ENCODE results near the gene C8A.

Gene C8A

DNA sequence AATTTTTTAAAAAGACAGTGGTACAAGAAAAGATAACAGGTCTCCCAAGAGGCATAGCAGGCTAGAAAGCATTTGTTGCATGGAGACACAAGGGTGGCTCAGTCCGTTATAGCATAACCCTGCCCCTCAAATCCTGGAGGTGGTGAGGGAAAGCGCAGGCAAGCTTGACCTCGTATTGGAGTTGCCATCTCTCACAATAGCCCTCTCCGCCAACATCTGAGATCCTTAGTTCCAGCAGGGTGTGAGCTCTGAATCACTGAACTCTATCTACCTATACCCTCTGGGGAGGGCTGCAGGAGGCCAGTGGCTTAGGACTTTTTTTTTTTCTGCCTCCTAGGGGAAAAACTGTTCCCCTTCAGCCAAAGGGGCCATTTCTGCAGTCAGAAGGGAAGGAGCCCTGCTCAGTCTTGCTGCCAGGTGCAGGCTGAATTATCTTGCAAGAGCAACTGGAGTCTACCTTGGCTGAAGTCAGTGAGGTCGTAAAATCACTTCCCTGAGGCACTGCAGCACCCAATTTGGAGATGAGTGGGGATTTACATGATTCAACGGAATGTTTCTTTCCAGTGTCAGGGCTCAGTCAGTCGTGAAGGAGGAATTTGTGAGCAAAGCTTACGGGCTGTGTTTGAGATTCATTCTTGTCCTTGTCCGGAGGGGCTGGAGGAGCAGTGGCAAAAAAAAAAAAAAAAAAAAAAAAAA is 17.2 kb upstream of the C8A start:
- DNase-seq (ENCODE audit: low read depth, low spot score) = peak; percentile 50

DNA sequence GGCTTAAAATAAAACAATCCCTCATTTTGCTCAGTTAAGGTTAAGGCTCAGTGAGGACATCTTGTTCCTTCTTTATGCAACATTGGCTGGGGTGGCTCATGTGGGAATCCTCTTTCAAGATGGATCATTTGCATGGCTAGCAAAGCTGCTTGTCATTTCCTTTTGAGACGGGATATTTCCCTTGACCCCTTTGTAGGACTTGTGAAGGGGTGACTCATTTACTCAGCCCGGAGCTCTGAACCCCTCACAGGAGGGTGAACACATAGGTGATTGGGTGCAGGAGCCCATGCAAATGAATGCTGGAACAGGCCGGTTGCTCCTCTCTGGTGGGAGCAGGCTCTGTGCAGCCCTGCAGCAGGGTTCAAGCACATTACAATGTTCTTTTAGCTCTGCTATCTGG is 15.8 kb upstream of the C8A start:
- no peak for DNase-seq (ENCODE audit: low read depth, low spot score)

GRCh38 chr1:56843544-56843943 is 11.1 kb upstream of the C8A start:
- no peak for DNase-seq (ENCODE audit: low read depth, low spot score)

DNA sequence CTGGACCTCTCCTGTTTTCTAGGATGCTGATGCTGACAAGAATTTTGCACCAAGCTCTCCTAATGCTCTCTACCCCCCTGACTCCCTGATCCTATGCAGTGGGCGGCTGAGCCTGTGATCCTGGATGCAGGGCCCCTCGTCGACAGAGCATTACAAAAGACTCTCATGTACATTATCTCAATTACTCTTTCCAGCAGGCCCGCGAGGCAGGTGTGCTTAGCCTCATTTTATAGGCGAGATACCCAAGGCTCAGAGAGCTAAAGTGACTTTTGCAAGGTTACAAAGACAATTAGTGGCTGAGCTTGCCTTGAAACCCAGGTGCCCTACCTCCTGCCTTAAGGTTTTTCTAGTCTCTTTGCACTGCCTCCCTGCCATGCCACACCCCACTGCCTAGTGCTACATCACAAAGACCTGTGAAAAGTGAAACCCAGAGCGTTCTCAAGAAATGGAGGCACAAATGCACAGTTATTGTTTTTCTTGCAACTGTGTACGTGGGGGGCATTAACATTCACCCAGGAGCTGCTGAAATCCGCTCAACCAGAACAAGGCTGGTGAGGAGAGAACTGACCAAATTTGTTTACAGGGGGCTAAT is 10.0 kb upstream of the C8A start:
- no peak for DNase-seq (ENCODE audit: low read depth, low spot score)

DNA sequence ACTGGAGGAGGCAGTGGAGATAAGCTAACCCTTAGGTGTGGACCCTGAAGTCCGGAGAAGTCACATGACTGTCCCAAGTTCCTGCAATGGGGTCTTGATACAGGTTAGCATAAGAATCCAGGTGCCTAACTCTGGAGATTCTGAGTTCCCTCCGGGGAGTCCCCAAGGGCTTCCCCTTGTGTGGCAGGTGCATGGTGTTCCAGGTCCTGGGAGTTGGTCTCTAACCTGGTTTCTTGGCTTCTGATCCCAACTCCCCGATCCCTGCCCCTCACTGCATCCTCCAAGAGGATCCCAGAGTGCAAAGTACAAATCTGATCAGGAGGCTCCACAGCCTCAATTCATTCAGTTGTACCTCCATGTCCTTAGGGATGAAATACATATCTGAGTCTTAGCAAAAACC is 9.3 kb upstream of the C8A start:
- no peak for DNase-seq (ENCODE audit: low read depth, low spot score)

GRCh38 chr1:56849750-56850149 is 4.8 kb upstream of the C8A start:
- DNase-seq (ENCODE audit: low read depth, low spot score) = peak; percentile 9

GRCh38 chr1:56850411-56850810 is 4.2 kb upstream of the C8A start:
- no peak for DNase-seq (ENCODE audit: low read depth, low spot score)

DNA sequence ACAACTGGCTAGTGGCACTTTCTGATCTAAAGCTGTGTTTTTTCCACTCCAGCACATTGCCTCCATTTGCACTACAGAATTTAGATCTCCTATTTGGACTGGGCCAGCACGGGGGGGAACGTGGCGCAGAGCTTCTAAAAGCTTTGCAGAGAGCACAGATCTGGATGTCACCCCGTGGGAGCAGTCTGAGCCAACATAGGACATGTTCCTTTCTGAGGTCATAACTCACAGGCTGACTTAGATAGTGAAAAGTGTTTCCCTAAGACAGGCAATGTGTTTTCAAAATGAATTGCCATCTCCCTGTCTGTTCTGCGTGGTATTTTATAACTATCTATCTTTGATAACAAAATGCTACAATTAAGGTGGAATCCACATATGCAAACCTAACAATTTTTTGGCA is 3.7 kb upstream of the C8A start:
- DNase-seq (ENCODE audit: low read depth, low spot score) = no peak

- DNase-seq (ENCODE audit: low read depth, low spot score) = no peak
Observed at GRCh38 chr1:56852476-56852875, 2.1 kb upstream of the C8A start.

DNA sequence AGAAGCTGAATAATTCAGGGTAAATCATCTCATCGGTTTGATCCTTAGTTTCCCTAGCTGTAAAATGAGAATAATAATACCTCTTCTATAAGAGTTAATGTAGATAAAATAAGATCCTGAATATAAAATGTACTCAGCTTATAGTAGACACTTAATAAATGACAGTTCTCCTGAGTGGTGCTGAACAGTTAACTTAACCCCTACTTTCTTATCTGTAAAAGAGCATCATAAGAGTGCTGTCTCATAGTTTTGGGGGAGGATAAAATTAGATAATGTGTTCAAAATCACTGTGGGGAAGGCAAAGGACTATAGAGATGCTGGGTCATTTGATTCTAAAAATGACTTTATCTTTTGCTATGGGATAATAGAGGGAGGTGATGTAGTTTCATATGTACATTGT is 593 bp downstream of the C8A start:
- no peak for DNase-seq (ENCODE audit: low read depth, low spot score)

DNA sequence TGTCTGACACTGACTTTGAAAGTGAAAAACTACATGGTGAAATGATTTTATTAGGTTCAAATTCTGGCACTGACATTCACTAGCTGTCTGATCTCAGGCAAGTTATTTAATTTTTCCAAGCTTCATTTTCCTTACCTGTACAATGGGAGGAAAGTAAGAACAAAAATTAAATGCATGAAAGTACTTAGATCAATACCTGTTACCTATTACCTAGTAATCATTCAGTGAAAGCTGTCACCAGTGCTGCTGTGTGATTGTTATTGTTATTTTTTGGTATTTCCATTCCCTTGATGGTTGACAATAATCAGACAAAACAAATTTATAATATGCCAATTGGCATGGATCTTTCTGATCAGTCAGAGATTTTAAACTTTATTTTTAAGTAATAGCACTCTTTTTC is 1.6 kb downstream of the C8A start:
- DNase-seq (ENCODE audit: low read depth, low spot score) = no peak

DNA sequence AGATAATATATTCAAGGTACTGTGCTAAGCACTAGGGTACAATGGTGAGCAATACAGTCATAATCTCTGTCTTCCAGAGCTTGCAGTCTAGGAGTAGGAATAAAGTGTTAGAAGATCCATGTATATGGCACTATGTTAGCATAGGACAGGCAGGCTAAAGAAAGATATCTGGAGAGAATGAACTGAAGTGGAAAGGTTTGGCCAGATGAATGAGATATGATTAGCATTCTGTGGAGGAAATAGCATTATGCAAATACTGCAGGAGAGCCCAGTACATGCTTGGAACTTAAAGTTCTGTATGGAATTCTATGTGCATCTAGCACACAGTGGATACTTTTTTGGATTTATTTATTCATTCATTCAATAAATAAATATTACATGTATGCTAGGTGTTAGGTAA is 4.7 kb downstream of the C8A start:
- DNase-seq (ENCODE audit: low read depth, low spot score) = no peak

DNA sequence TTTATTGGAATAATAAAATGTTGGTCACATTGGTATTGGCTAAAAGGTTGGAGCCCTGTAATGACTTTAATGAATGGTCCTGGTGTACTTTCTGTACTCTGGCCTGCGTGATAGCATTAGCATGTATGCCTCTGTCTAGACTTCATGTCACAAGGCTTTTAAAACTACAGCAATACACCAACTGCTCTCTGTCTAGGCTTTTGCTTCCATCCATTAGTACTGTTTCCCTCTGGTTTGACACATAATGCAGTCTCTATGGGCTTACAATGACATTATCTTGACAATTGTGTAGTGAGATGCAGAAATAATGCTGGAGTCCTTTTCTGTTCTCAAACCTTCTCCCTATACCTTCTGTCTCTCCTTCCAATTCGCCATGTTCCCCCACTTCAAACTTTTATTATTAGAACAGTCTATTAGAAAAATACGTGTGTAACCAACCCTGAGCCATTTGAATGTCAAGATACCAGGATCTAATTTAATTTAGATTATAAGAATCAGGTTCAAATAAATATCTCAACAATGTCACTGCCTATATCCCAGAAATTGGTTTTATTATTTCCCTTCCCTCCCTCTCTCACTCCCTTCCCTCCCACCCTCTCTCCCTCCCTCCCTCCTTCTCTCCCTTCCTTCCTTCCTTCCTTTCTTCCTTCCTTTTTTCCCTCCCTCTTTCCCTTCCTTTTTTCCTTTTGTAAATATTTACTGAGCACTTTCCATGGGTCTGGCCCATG is 8.8 kb downstream of the C8A start:
- no peak for DNase-seq (ENCODE audit: low read depth, low spot score)

DNA sequence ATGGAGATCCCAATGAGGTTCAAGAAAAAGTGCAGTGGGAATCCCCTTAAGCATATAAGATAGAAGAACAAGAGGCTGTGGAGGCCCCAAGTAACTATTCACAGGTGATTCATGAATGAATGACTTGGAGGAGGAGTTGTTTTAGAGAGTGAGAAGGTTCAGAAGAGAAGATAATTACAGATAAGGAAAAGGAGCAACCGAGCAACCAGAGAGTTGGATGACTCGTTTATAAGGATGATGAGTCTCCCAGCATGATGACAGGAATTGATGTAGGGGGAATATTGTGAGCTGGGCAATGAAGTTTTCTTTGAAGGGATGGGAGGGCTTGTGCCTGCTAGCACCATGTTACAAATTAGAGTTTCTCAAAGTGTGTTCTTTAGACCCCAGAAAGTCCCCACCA is 9.8 kb downstream of the C8A start:
- no peak for DNase-seq (ENCODE audit: low read depth, low spot score)

DNA sequence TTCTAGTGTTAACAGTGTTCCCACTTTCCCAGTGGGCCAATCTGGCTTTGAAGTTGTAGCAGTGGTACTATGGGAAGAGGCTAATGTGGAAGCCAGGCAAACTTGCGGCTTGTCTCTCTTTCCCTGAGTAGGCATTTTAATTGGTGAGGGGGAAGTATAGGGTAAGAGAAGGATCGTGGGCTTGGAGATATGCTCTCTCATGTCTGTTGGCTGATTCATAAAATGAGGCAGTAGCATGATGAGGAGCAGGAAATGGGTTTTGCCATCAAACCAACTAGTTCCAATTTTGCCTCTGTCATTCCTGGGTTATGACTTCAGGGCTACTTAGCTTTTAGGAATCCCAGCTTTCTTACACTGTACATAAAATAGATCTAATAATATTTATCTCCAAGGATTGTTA is 12.1 kb downstream of the C8A start:
- peak; percentile 20 for DNase-seq (ENCODE audit: low read depth, low spot score)

- DNase-seq (ENCODE audit: low read depth, low spot score) = no peak
Observed at GRCh38 chr1:56867491-56867890, 12.9 kb downstream of the C8A start.

DNA sequence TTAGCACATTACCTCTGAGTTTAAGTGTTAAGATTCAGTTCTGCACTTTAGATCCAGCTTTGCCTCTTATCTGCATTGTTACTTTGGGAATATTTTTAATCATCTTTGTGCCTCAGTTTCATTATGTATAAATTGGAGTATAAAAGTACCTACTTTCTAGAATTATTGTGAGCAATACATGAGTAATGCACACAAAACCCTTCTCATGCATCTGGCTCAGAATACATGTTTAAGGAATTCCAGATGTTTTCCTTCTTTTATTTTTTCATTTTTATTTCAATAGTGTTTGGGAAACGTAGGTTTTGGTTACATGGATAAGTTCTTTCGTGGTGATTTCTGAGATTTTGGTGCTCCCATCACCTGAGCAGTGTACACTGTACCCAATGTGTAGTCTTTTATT is 14.2 kb downstream of the C8A start:
- no peak for DNase-seq (ENCODE audit: low read depth, low spot score)

DNA sequence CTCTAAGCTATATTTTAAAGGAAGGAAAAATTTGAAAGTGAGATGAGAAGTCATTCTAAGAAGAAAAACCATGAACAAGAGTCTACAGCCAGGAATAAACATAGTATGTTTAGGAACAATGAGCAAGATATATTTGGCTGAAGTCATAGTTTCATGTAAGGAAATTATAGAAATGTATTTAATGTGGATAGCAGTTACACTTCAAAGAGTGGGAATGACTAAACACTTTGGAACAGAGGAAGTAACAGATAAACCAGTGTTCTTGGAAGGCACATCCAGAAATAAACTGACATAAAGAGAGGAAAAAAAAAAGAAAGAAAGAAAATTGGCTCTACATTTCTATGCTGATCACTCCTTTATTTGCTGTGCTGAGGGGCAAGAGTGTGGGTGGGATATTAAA is 18.0 kb downstream of the C8A start:
- DNase-seq (ENCODE audit: low read depth, low spot score) = no peak

- DNase-seq (ENCODE audit: low read depth, low spot score) = no peak
Observed at GRCh38 chr1:56873213-56873612, 18.6 kb downstream of the C8A start.

GRCh38 chr1:56874689-56875088 is 20.1 kb downstream of the C8A start:
- no peak for DNase-seq (ENCODE audit: low read depth, low spot score)

- no peak for DNase-seq (ENCODE audit: low read depth, low spot score)
Observed at GRCh38 chr1:56877973-56878372, 23.4 kb downstream of the C8A start.

DNA sequence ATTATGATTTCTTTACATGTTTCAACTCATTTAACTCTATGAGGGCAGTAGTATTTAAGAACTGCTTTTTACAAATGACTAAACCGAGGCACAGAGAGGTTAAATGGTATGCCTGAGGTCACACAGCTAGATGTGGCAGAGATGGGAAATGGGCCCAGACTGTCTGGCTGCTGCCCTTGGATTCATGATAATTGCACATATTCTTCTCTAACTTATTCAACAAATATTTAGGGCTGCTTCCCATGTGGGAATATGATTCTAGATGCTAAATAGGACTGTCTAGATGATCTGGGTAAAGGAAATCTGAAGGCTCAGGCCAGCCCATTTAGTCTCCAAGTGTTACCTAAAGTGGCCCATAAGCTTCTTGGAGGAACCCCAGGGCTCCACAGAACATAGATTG is 26.2 kb downstream of the C8A start:
- no peak for DNase-seq (ENCODE audit: low read depth, low spot score)

DNA sequence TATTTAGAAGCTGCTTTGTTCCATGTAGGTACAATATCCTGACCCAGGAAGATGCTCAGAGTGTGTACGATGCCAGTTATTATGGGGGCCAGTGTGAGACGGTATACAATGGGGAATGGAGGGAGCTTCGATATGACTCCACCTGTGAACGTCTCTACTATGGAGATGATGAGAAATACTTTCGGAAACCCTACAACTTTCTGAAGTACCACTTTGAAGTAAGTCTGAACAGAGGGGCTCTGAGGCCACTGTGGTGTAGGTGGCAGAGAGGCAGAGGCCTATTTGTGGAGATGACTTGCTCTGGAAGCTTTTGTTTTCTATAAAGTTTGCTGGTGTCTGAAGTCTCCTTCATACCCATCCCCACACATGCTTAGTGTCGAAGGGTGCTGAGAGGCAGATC is 26.8 kb downstream of the C8A start:
- DNase-seq (ENCODE audit: low read depth, low spot score) = no peak

Data from astrocyte of the hippocampus (primary cell).